DOHH2 (cell line): ENCODE data around the gene SMARCA2.
A peak's percentile ranks its signal among the peaks of the same experiment; 100 is the strongest.

Experiments
- H3F3A ChIP-seq: fragments of 200-600 bp; sonication (generic), shearing (Covaris generic); 2 replicates; pipeline ENCODE4 v1.6.0; 2016; ENCODE audit warnings: antibody characterized with exemption, mild to moderate bottlenecking; ENCODE audit not compliant: control insufficient read depth, insufficient read depth
- H3K27ac ChIP-seq: fragments of 200-600 bp; sonication (generic); 2 replicates; pipeline ENCODE4 v1.5.1; 2014; ENCODE audit warnings: low read depth, mild to moderate bottlenecking, low read length, moderate library complexity
- H3K27me3 ChIP-seq: fragments of 200-600 bp; sonication (generic); 2 replicates; pipeline ENCODE4 v1.6.1; 2014; ENCODE audit warnings: mild to moderate bottlenecking, low read length, mixed read lengths; ENCODE audit not compliant: control insufficient read depth
- H3K36me3 ChIP-seq: fragments of 200-600 bp; sonication (generic); 2 replicates; pipeline ENCODE4 v1.6.1; 2014; ENCODE audit warnings: mild to moderate bottlenecking, low read length, moderate library complexity, mixed read lengths; ENCODE audit not compliant: control insufficient read depth
- H3K4me1 ChIP-seq: fragments of 200-600 bp; sonication (generic); 2 replicates; pipeline ENCODE4 v1.6.1; 2014; ENCODE audit warnings: mild to moderate bottlenecking, low read length, mixed read lengths; ENCODE audit not compliant: control insufficient read depth
- H3K4me2 ChIP-seq: fragments of 200-600 bp; sonication (generic); 2 replicates; pipeline ENCODE4 v1.6.0; 2014; ENCODE audit warnings: mild to moderate bottlenecking, low read length, moderate library complexity
- H3K4me3 ChIP-seq: fragments of 200-600 bp; sonication (generic); 2 replicates; pipeline ENCODE4 v1.5.1; 2014; ENCODE audit warnings: mild to moderate bottlenecking, low read length, mixed read lengths
- H3K79me2 ChIP-seq: fragments of 200-600 bp; sonication (generic); 2 replicates; pipeline ENCODE4 v1.6.1; 2014; ENCODE audit warnings: mild to moderate bottlenecking, low read length, mixed read lengths; ENCODE audit not compliant: control insufficient read depth
- H3K9me2 ChIP-seq: fragments of 200-600 bp; sonication (generic); replicated peaks from 2 replicates; pipeline ENCODE4 v1.6.1; 2014; ENCODE audit warnings: mild to moderate bottlenecking, low read length, mixed read lengths; ENCODE audit not compliant: control insufficient read depth
- H3K9me3 ChIP-seq: fragments of 200-600 bp; sonication (generic); 2 replicates; pipeline ENCODE4 v1.6.1; 2014; ENCODE audit warnings: antibody characterized with exemption, low read length, mixed read lengths; ENCODE audit not compliant: control insufficient read depth, insufficient read depth
- H4K20me1 ChIP-seq: fragments of 200-600 bp; sonication (generic); 2 replicates; pipeline ENCODE4 v1.6.0; 2014; ENCODE audit warnings: low read depth, mild to moderate bottlenecking, antibody characterized with exemption, low read length, moderate library complexity; ENCODE audit not compliant: control insufficient read depth, insufficient read depth
- EZH2phosphoT487 ChIP-seq: fragments of 200-600 bp; sonication (generic); IDR thresholded peaks from 2 replicates; pipeline ENCODE4 v1.6.1; 2017; ENCODE audit warnings: borderline replicate concordance, mild to moderate bottlenecking, antibody characterized with exemption, low read length, moderate library complexity, mixed read lengths
- TF ChIP-seq, protein P1 (sequence below): fragments of 200-600 bp; sonication (generic); IDR thresholded peaks from one replicate; pipeline ENCODE4 v1.5.1; 2014; ENCODE audit warnings: antibody characterized with exemption, mild to moderate bottlenecking, low read depth, low read length; ENCODE audit not compliant: poor library complexity, severe bottlenecking

Gene SMARCA2

DNA sequence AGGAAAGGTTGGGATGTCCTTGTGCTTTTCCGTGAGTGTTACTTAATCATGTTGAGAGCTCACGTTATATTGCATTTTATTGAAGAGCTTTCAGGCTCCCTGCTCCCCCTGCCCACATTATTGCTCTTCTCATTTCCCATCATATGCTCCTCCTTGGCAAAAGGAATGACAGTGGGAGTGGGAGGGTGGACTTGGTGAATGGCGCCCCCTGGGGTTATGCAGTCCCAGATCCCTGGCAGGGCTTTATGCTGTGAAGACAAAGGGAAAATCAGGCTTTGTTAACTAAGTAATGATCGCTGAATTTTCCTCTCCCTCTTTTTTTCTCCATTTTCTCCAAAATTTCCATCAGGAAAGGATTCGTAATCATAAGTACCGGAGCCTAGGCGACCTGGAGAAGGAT, 166.6 kb downstream of the SMARCA2 start:
- no peak overlapping the region for H3K27ac ChIP-seq
- no peaks in the 10 kb centered on the region for H3K27me3 ChIP-seq
- no peaks in the 10 kb centered on the region for H3K79me2 ChIP-seq
- H3K9me3 ChIP-seq = no peaks in the 10 kb centered on the region
- H3K9me2 ChIP-seq = no peaks in the 10 kb centered on the region
- no peak overlapping the region for H3K4me2 ChIP-seq
- TF ChIP-seq, protein P1, sequence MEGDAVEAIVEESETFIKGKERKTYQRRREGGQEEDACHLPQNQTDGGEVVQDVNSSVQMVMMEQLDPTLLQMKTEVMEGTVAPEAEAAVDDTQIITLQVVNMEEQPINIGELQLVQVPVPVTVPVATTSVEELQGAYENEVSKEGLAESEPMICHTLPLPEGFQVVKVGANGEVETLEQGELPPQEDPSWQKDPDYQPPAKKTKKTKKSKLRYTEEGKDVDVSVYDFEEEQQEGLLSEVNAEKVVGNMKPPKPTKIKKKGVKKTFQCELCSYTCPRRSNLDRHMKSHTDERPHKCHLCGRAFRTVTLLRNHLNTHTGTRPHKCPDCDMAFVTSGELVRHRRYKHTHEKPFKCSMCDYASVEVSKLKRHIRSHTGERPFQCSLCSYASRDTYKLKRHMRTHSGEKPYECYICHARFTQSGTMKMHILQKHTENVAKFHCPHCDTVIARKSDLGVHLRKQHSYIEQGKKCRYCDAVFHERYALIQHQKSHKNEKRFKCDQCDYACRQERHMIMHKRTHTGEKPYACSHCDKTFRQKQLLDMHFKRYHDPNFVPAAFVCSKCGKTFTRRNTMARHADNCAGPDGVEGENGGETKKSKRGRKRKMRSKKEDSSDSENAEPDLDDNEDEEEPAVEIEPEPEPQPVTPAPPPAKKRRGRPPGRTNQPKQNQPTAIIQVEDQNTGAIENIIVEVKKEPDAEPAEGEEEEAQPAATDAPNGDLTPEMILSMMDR = peak; percentile 80
- TF ChIP-seq EZH2phosphoT487 = no peak
- H3K4me1 ChIP-seq = no peaks in the 10 kb centered on the region
- no peak overlapping the region for H3K4me3 ChIP-seq
- peaks cover 38% of the 10 kb centered on the region for H3K36me3 ChIP-seq
- H3F3A ChIP-seq = no peaks in the 10 kb centered on the region
- H4K20me1 ChIP-seq = peaks cover 5% of the 10 kb centered on the region; the same call in 1 of the 2 replicates

DNA sequence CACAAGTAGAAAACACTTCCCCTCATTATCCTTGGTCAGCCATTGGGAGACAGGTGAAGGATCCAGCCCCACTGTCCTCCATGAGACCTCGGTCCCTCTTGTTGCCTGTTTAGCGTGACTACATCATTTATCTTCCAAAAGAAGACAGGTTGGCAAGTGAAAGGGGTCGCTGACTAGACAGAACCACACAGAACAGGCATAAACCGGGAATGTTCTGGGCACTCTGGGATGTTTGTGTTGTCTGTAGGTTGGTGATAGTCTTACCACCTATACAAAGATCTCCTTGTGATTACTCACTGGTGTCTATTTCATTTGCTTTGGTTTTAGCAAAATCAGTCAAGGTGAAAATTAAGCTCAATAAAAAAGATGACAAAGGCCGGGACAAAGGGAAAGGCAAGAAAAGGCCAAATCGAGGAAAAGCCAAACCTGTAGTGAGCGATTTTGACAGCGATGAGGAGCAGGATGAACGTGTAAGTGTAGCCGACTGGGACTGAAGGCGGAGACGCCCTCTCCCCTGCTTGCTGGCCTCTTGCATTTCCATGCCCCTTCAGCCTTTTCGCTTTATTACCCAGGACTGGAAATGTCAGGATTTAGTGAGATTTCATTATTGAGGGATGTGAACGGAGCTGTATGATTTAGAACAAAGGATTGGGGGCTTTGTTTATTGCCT, 175.9 kb downstream of the SMARCA2 start:
- no peak overlapping the region for H3K4me3 ChIP-seq
- H3K4me2 ChIP-seq = no peak overlapping the region
- H3K9me2 ChIP-seq = no peaks in the 10 kb centered on the region
- no peaks in the 10 kb centered on the region for H3F3A ChIP-seq
- H3K4me1 ChIP-seq = no peaks in the 10 kb centered on the region
- TF ChIP-seq EZH2phosphoT487 = no peak
- TF ChIP-seq, protein P1 = no peak
- H3K27me3 ChIP-seq = no peaks in the 10 kb centered on the region
- no peak overlapping the region for H3K27ac ChIP-seq
- H4K20me1 ChIP-seq = no peaks in the 10 kb centered on the region
- H3K36me3 ChIP-seq = peaks cover 53% of the 10 kb centered on the region
- no peaks in the 10 kb centered on the region for H3K79me2 ChIP-seq
- no peaks in the 10 kb centered on the region for H3K9me3 ChIP-seq

DNA sequence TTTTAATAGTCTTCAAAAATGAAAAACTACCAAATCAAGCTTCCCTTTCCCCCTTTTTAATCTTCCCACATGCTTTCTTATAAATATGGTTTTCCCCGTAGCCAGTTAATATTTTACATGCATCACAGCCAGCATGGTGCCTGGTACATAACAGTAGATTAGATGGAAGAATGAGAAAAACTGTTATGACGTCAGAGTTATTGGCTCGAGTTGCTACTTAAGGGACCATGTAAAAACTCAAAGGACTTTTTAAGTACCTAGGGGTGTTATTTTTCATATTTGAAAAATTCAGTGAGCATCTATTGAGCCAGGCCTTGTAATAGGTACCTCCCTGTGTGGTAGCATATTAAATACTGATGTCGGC, 176.4 kb downstream of the SMARCA2 start:
- H3K9me2 ChIP-seq = no peaks in the 10 kb centered on the region
- H3K9me3 ChIP-seq = no peaks in the 10 kb centered on the region
- H3F3A ChIP-seq = no peaks in the 10 kb centered on the region
- no peaks in the 10 kb centered on the region for H3K79me2 ChIP-seq
- peaks cover 50% of the 10 kb centered on the region for H3K36me3 ChIP-seq
- H3K4me2 ChIP-seq = no peak overlapping the region
- no peaks in the 10 kb centered on the region for H3K27me3 ChIP-seq
- H3K4me3 ChIP-seq = no peak overlapping the region
- TF ChIP-seq, protein P1 = no peak
- no peak for TF ChIP-seq EZH2phosphoT487
- no peaks in the 10 kb centered on the region for H4K20me1 ChIP-seq
- no peaks in the 10 kb centered on the region for H3K4me1 ChIP-seq
- H3K27ac ChIP-seq = no peak overlapping the region
